ENCODE measurements around the gene RAB26.
"Not testable (repeated sequence)": the region's sequence is repeated elsewhere in the genome, so short reads cannot be mapped to it uniquely, and the experiment has no call there.

The RAB26 gene

GRCh38 chr16:2195322-2196161, 47.1 kb downstream of the RAB26 start:
- in situ Hi-C loops (cut with MboI; ENCODE audit: low sequenced_read_pairs), result no loop called here

GRCh38 chr16:2196162-2196980, 47.9 kb downstream of the RAB26 start, which contains the start of gene CASKIN1:
Gene CASKIN1 (minus strand): TSS chr16:2196605. CDS start chr16:2196432, 173 bp downstream.
- in situ Hi-C loops (cut with MboI; ENCODE audit: low sequenced_read_pairs), result no loop called here

- in situ Hi-C loops (cut with MboI; ENCODE audit: low sequenced_read_pairs), result no loop called here
These were observed 48.6 kb downstream of the RAB26 start for GRCh38 chr16:2196981-2197511.

- in situ Hi-C loops (cut with MboI; ENCODE audit: low sequenced_read_pairs), result no loop called here
These were observed 49.3 kb downstream of the RAB26 start for GRCh38 chr16:2197765-2198164.

GRCh38 chr16:2198283-2198682, 49.9 kb downstream of the RAB26 start:
- in situ Hi-C loops (cut with MboI; ENCODE audit: low sequenced_read_pairs), result no loop called here

DNA sequence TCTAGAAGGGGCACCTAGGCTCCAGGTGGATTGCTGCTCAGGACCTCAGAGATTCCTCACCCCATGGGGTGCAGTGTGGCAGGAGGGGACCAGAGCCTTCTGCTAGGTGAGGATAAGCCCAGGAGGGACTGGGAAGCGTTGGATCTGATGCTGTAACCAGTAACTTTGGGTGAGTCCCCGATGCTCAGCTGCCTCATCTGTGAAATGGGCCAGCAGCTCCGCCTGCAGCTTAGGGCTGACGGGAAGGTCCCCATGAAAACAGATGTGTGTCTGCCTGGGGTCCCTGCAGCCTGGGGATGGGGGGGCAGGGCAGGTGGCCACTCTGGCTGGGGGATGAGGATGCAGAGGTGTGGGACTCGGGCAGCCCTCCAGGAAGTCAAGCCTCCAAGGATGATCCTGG, 50.7 kb downstream of the RAB26 start:
- in situ Hi-C loops (cut with MboI; ENCODE audit: low sequenced_read_pairs), result no loop called here

DNA sequence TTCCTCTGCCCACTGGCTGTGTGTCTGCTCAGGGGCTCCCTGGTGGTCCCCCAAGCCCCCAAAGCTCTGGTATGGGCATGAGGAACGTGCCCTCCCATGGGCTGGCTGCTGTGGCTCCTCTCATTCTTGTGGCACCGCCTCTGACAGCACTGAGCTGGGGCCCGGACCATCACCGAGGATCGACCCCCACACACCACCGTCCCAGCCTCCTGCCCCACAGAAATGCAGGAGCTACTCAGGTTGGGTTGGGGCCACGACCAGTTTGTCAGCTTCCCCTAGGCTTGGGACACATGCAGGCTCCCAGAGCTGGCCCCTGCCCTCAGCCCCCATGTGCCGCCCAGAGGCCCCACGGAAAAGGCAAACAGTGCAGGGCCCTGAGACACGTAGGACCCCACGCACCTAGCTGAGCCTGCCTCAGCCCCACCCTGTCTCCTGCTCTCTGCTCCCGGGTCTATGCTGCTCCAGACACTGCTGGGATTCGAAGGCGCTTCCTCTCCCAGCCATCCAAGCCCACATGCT, 51.3 kb downstream of the RAB26 start:
- in situ Hi-C loops (cut with MboI; ENCODE audit: low sequenced_read_pairs), result no loop called here

- in situ Hi-C loops (cut with MboI; ENCODE audit: low sequenced_read_pairs), result no loop called here
These were observed 51.9 kb downstream of the RAB26 start for GRCh38 chr16:2200313-2200712.

GRCh38 chr16:2203119-2203688, 54.8 kb downstream of the RAB26 start:
- in situ Hi-C loops (cut with MboI; ENCODE audit: low sequenced_read_pairs), result not testable (repeated sequence)

All from hTERT RPE-1 (cell line).